Measurements from ENCODE around the gene ZNF383. TPM values are rescaled to one million over a fixed set of nuclear protein-coding genes. Genes with fewer than 3 reads are reported as not detected.
"Not testable (repeated sequence)": the region's sequence is repeated elsewhere in the genome, so short reads cannot be mapped to it uniquely, and the experiment has no call there.

The ZNF383 gene
- total RNA-seq (10 to 100 TPM; 11.5 to 15.2 TPM), total RNA-seq (21.7 to 41.4 reads per million in 2 donors)

- H3K27ac Mint-ChIP-seq, result peak within 1 kb of the TSS; percentile 95
- H3K36me3 Mint-ChIP-seq (ENCODE audit: low read depth), result peaks cover 3% of the 10 kb centered on the region
- no peaks in the 10 kb centered on the region for H3K27me3 Mint-ChIP-seq
- peak; percentile 53 to 68 (median 61) for DNase-seq
- ATAC-seq, result peak; percentile 91
- H3K9me3 ChIP-seq (ENCODE audit: control insufficient read depth, low read length, poor library complexity, severe bottlenecking), result no peaks in the 10 kb centered on the region
- peaks cover 21% of the 10 kb centered on the region for H3K4me1 Mint-ChIP-seq
- H3K4me3 Mint-ChIP-seq, result peak within 1 kb of the TSS; percentile 92
Observed at GRCh38 chr19:37217775-37218591, at the start of gene ZNF383. Gene ZNF383, plus strand, starts transcription at chr19:37218214. Its CDS starts 12,240 bp downstream, at chr19:37230454.

- peaks cover 4% of the 10 kb centered on the region for H3K36me3 Mint-ChIP-seq (ENCODE audit: low read depth)
- ATAC-seq (peak; percentile 100), DNase-seq (peak; percentile 75 to 85 (median 80))
- no peak within 1 kb of the TSS for H3K4me3 Mint-ChIP-seq
- no peak within 1 kb of the TSS for H3K27ac Mint-ChIP-seq
- no peaks in the 10 kb centered on the region for H3K27me3 Mint-ChIP-seq
- H3K4me1 Mint-ChIP-seq, result no peaks in the 10 kb centered on the region
- peaks cover 7% of the 10 kb centered on the region for H3K9me3 ChIP-seq (ENCODE audit: control insufficient read depth, low read length, poor library complexity, severe bottlenecking)
Observed at GRCh38 chr19:37172368-37173366, 45.3 kb upstream of the ZNF383 start, which contains the start of gene ZNF585A. Gene ZNF585A, minus strand, starts transcription at chr19:37172695. Its CDS starts 2,785 bp downstream, at chr19:37169910.

- peaks cover 38% of the 10 kb centered on the region for H3K9me3 ChIP-seq (ENCODE audit: control insufficient read depth, low read length, poor library complexity, severe bottlenecking)
- DNase-seq; H3K4me1 Mint-ChIP-seq; ATAC-seq; H3K27ac Mint-ChIP-seq; H3K27me3 Mint-ChIP-seq; H3K4me3 Mint-ChIP-seq; H3K36me3 Mint-ChIP-seq (ENCODE audit: low read depth): not testable (repeated sequence)
Observed at GRCh38 chr19:37186071-37186470, 31.9 kb upstream of the ZNF383 start.

- H3K4me3 Mint-ChIP-seq, ATAC-seq, H3K27ac Mint-ChIP-seq, H3K27me3 Mint-ChIP-seq, H3K4me1 Mint-ChIP-seq, DNase-seq: not testable (repeated sequence)
- H3K9me3 ChIP-seq (ENCODE audit: control insufficient read depth, low read length, poor library complexity, severe bottlenecking), result peaks cover 11% of the 10 kb centered on the region
- H3K36me3 Mint-ChIP-seq (ENCODE audit: low read depth), result peaks cover 12% of the 10 kb centered on the region
Observed at GRCh38 chr19:37195248-37195647, 22.8 kb upstream of the ZNF383 start.

GRCh38 chr19:37197115-37197514 lies 20.9 kb upstream of the ZNF383 start:
- not testable (repeated sequence) for H3K27me3 Mint-ChIP-seq; H3K4me3 Mint-ChIP-seq; DNase-seq; ATAC-seq; H3K4me1 Mint-ChIP-seq; H3K9me3 ChIP-seq (ENCODE audit: control insufficient read depth, low read length, poor library complexity, severe bottlenecking); H3K27ac Mint-ChIP-seq
- H3K36me3 Mint-ChIP-seq (ENCODE audit: low read depth), result peaks cover 12% of the 10 kb centered on the region

- no peaks in the 10 kb centered on the region for H3K27me3 Mint-ChIP-seq
- H3K9me3 ChIP-seq (ENCODE audit: control insufficient read depth, low read length, poor library complexity, severe bottlenecking), result peaks cover 4% of the 10 kb centered on the region
- DNase-seq (no peak), ATAC-seq (no peak)
- no peak overlapping the region for H3K4me3 Mint-ChIP-seq
- no peak overlapping the region for H3K27ac Mint-ChIP-seq
- H3K36me3 Mint-ChIP-seq (ENCODE audit: low read depth), result peaks cover 12% of the 10 kb centered on the region
- H3K4me1 Mint-ChIP-seq, result no peaks in the 10 kb centered on the region
Observed at GRCh38 chr19:37197768-37198167, 20.2 kb upstream of the ZNF383 start.

GRCh38 chr19:37217480-37217774 lies 587 bp upstream of the ZNF383 start:
- no peak for DNase-seq
- Mint-ChIP-seq H3K27me3 (no peaks in the 10 kb centered on the region), H3K36me3 (ENCODE audit: low read depth) (no peaks in the 10 kb centered on the region), H3K4me1 (peaks cover 21% of the 10 kb centered on the region), H3K27ac (peak overlapping the region; percentile 95), H3K4me3 (peak overlapping the region; percentile 92)
- no peaks in the 10 kb centered on the region for H3K9me3 ChIP-seq (ENCODE audit: control insufficient read depth, low read length, poor library complexity, severe bottlenecking)
- ATAC-seq, result no peak

GRCh38 chr19:37218592-37218935 lies 550 bp downstream of the ZNF383 start:
- H3K4me1 Mint-ChIP-seq, result peaks cover 21% of the 10 kb centered on the region
- DNase-seq (no peak), ATAC-seq (no peak)
- no peaks in the 10 kb centered on the region for H3K9me3 ChIP-seq (ENCODE audit: control insufficient read depth, low read length, poor library complexity, severe bottlenecking)
- H3K4me3 Mint-ChIP-seq, result peak overlapping the region; percentile 92
- H3K27ac Mint-ChIP-seq, result peak overlapping the region; percentile 95
- no peaks in the 10 kb centered on the region for H3K27me3 Mint-ChIP-seq
- H3K36me3 Mint-ChIP-seq (ENCODE audit: low read depth), result peaks cover 3% of the 10 kb centered on the region

GRCh38 chr19:37220383-37220782 lies 2.4 kb downstream of the ZNF383 start:
- Mint-ChIP-seq H3K4me1 (peaks cover 21% of the 10 kb centered on the region), H3K27me3 (no peaks in the 10 kb centered on the region), H3K4me3 (no peak overlapping the region), H3K36me3 (ENCODE audit: low read depth) (peaks cover 3% of the 10 kb centered on the region), H3K27ac (no peak overlapping the region)
- ATAC-seq, result no peak
- H3K9me3 ChIP-seq (ENCODE audit: control insufficient read depth, low read length, poor library complexity, severe bottlenecking), result no peaks in the 10 kb centered on the region
- no peak for DNase-seq

- H3K9me3 ChIP-seq (ENCODE audit: control insufficient read depth, low read length, poor library complexity, severe bottlenecking), result peaks cover 3% of the 10 kb centered on the region
- H3K36me3 Mint-ChIP-seq (ENCODE audit: low read depth), result peaks cover 6% of the 10 kb centered on the region
- no peak for DNase-seq
- H3K4me3 Mint-ChIP-seq, result no peak overlapping the region
- H3K4me1 Mint-ChIP-seq, result peaks cover 21% of the 10 kb centered on the region
- no peak for ATAC-seq
- no peaks in the 10 kb centered on the region for H3K27me3 Mint-ChIP-seq
- H3K27ac Mint-ChIP-seq, result no peak overlapping the region
Observed at GRCh38 chr19:37221136-37221535, 3.1 kb downstream of the ZNF383 start.

- Mint-ChIP-seq H3K27me3 (no peaks in the 10 kb centered on the region), H3K4me1 (no peaks in the 10 kb centered on the region), H3K27ac (no peak overlapping the region), H3K36me3 (ENCODE audit: low read depth) (peaks cover 17% of the 10 kb centered on the region), H3K4me3 (no peak overlapping the region)
- peaks cover 25% of the 10 kb centered on the region for H3K9me3 ChIP-seq (ENCODE audit: control insufficient read depth, low read length, poor library complexity, severe bottlenecking)
- no peak for ATAC-seq
- no peak for DNase-seq
Observed at GRCh38 chr19:37226248-37226647, 8.2 kb downstream of the ZNF383 start.

GRCh38 chr19:37227996-37228395 lies 10.0 kb downstream of the ZNF383 start:
- DNase-seq (no peak), ATAC-seq (no peak)
- Mint-ChIP-seq H3K4me1 (no peaks in the 10 kb centered on the region), H3K27me3 (no peaks in the 10 kb centered on the region), H3K36me3 (ENCODE audit: low read depth) (peaks cover 14% of the 10 kb centered on the region), H3K4me3 (no peak overlapping the region), H3K27ac (no peak overlapping the region)
- peaks cover 32% of the 10 kb centered on the region for H3K9me3 ChIP-seq (ENCODE audit: control insufficient read depth, low read length, poor library complexity, severe bottlenecking)

GRCh38 chr19:37243206-37243632 lies 25.2 kb downstream of the ZNF383 start:
- Mint-ChIP-seq H3K4me3 (no peak overlapping the region), H3K27me3 (no peaks in the 10 kb centered on the region), H3K27ac (no peak overlapping the region), H3K4me1 (no peaks in the 10 kb centered on the region), H3K36me3 (ENCODE audit: low read depth) (peaks cover 14% of the 10 kb centered on the region)
- ATAC-seq (no peak), DNase-seq (no peak)
- peaks cover 55% of the 10 kb centered on the region for H3K9me3 ChIP-seq (ENCODE audit: control insufficient read depth, low read length, poor library complexity, severe bottlenecking)
